Loucy (cell line): Measurements from ENCODE around the gene CBARP.

Source experiments
- H2AFZ ChIP-seq: fragments of 200-600 bp; sonication (generic); 2 replicates; pipeline ENCODE4 v1.6.0; 2016; ENCODE audit warnings: antibody characterized with exemption, mild to moderate bottlenecking, low read length, moderate library complexity
- H3F3A ChIP-seq: fragments of 200-600 bp; 2 replicates; pipeline ENCODE4 v1.6.0; 2016; ENCODE audit warnings: antibody characterized with exemption, low read depth, mild to moderate bottlenecking
- H3K27me3 ChIP-seq: fragments of 200-600 bp; sonication (generic); 2 replicates; pipeline ENCODE4 v1.6.1; 2014; ENCODE audit warnings: low read length, mild to moderate bottlenecking; ENCODE audit not compliant: insufficient read depth, poor library complexity, severe bottlenecking
- H3K36me3 ChIP-seq: fragments of 200-600 bp; sonication (generic); 2 replicates; pipeline ENCODE4 v1.6.1; 2016; ENCODE audit warnings: low read length; ENCODE audit not compliant: insufficient read depth
- H3K4me1 ChIP-seq: fragments of 200-600 bp; sonication (generic); 2 replicates; pipeline ENCODE4 v1.5.1; 2014; ENCODE audit warnings: low read length, mild to moderate bottlenecking; ENCODE audit not compliant: insufficient read depth, poor library complexity, severe bottlenecking
- H3K4me2 ChIP-seq: fragments of 200-600 bp; sonication (generic); 2 replicates; pipeline ENCODE4 v1.6.0; 2014; ENCODE audit warnings: antibody characterized with exemption, low read length, low read depth, mild to moderate bottlenecking; ENCODE audit not compliant: poor library complexity, severe bottlenecking
- H3K4me3 ChIP-seq: fragments of 200-600 bp; sonication (generic); 2 replicates; pipeline ENCODE4 v1.5.1; 2014; ENCODE audit warnings: low read length, mild to moderate bottlenecking, mixed read lengths; ENCODE audit not compliant: poor library complexity, severe bottlenecking
- H3K79me2 ChIP-seq: fragments of 200-600 bp; sonication (generic); 2 replicates; pipeline ENCODE4 v1.6.1; 2014; ENCODE audit warnings: low read length; ENCODE audit not compliant: insufficient read depth
- H3K9ac ChIP-seq: fragments of 200-600 bp; sonication (generic); 2 replicates; pipeline ENCODE4 v1.6.0; 2014; ENCODE audit warnings: mild to moderate bottlenecking, low read depth, low read length, moderate library complexity; ENCODE audit not compliant: poor library complexity, severe bottlenecking
- H3K9me2 ChIP-seq: fragments of 200-600 bp; sonication (generic); replicated peaks from 2 replicates; pipeline ENCODE4 v1.6.1; 2016; ENCODE audit warnings: low read depth, low read length, mixed read lengths
- H3K9me3 ChIP-seq: fragments of 200-600 bp; sonication (generic); 2 replicates; pipeline ENCODE4 v1.6.1; 2014; ENCODE audit warnings: mild to moderate bottlenecking, antibody characterized with exemption, low read length, low read depth; ENCODE audit not compliant: insufficient read depth
- H4K20me1 ChIP-seq: fragments of 200-600 bp; sonication (generic); 2 replicates; pipeline ENCODE4 v1.6.0; 2014; ENCODE audit warnings: antibody characterized with exemption, low read length, mild to moderate bottlenecking; ENCODE audit not compliant: insufficient read depth, poor library complexity, severe bottlenecking
- CTCF ChIP-seq: fragments of 200-600 bp; sonication (generic); conservative IDR thresholded peaks from 2 replicates; pipeline ENCODE4 v1.5.1; 2014; ENCODE audit warnings: mild to moderate bottlenecking, antibody characterized with exemption, low read length
- EZH2phosphoT487 ChIP-seq: fragments of 200-600 bp; IDR thresholded peaks from 2 replicates; pipeline ENCODE4 v1.6.1; 2018; ENCODE audit warnings: antibody characterized with exemption, mild to moderate bottlenecking, moderate library complexity, borderline replicate concordance

CBARP gene

GRCh38 chr19:1284979-1285736 lies 47.4 kb upstream of the CBARP start:
- H3K4me3 ChIP-seq = no peak overlapping the region
- no peaks in the 10 kb centered on the region for H3K79me2 ChIP-seq
- no peak overlapping the region for H3K4me2 ChIP-seq
- H3K9me3 ChIP-seq = no peaks in the 10 kb centered on the region
- no peaks in the 10 kb centered on the region for H3F3A ChIP-seq
- no peak overlapping the region for H2AFZ ChIP-seq
- no peaks in the 10 kb centered on the region for H3K4me1 ChIP-seq
- no peaks in the 10 kb centered on the region for H3K36me3 ChIP-seq
- TF ChIP-seq EZH2phosphoT487 (no peak), CTCF (no peak)
- no peaks in the 10 kb centered on the region for H3K27me3 ChIP-seq
- H4K20me1 ChIP-seq = no peaks in the 10 kb centered on the region
- no peaks in the 10 kb centered on the region for H3K9me2 ChIP-seq
- no peak overlapping the region for H3K9ac ChIP-seq

GRCh38 chr19:1284293-1284978 lies 46.6 kb upstream of the CBARP start:
- no peaks in the 10 kb centered on the region for H4K20me1 ChIP-seq
- no peaks in the 10 kb centered on the region for H3K9me2 ChIP-seq
- no peak overlapping the region for H3K4me3 ChIP-seq
- H3K36me3 ChIP-seq = peaks cover 1% of the 10 kb centered on the region; the same call in 1 of the 2 replicates
- H3K9ac ChIP-seq = no peak overlapping the region
- no peaks in the 10 kb centered on the region for H3K9me3 ChIP-seq
- TF ChIP-seq EZH2phosphoT487 = no peak
- TF ChIP-seq CTCF = no peak
- no peaks in the 10 kb centered on the region for H3F3A ChIP-seq
- no peak overlapping the region for H3K4me2 ChIP-seq
- H3K27me3 ChIP-seq = no peaks in the 10 kb centered on the region
- no peaks in the 10 kb centered on the region for H3K79me2 ChIP-seq
- H3K4me1 ChIP-seq = no peaks in the 10 kb centered on the region
- no peak overlapping the region for H2AFZ ChIP-seq

- Histone ChIP-seq H3K9ac (no peak overlapping the region), H3F3A (no peaks in the 10 kb centered on the region), H3K4me2 (no peak overlapping the region), H3K4me3 (no peak overlapping the region), H3K36me3 (peaks cover 7% of the 10 kb centered on the region; the same call in 1 of the 2 replicates), H3K27me3 (no peaks in the 10 kb centered on the region), H3K4me1 (no peaks in the 10 kb centered on the region), H4K20me1 (no peaks in the 10 kb centered on the region), H3K9me2 (no peaks in the 10 kb centered on the region), H3K9me3 (no peaks in the 10 kb centered on the region), H3K79me2 (no peaks in the 10 kb centered on the region), H2AFZ (no peak overlapping the region)
- TF ChIP-seq EZH2phosphoT487 (no peak), CTCF (no peak)
Measured at GRCh38 chr19:1283917-1284292, 46.1 kb upstream of the CBARP start.
